NCI-H1417 (cell line): ENCODE measurements around the gene GSC2.
A peak's percentile ranks its signal among the peaks of the same experiment; 100 is the strongest.

ENCODE experiments used
- DNase-seq, 3 experiments: peaks; one replicate each; lab custom pipeline; 2025; lab: John Stamatoyannopoulos, UW

Gene GSC2

GRCh38 chr22:19133561-19133960 is 16.5 kb downstream of the GSC2 start:
- DNase-seq, result no peak

- no peak for DNase-seq
Measured at GRCh38 chr22:19132693-19133400, 17.2 kb downstream of the GSC2 start.

- no peak for DNase-seq
Measured at GRCh38 chr22:19132153-19132552, 17.9 kb downstream of the GSC2 start.

GRCh38 chr22:19131685-19132015 is 18.4 kb downstream of the GSC2 start:
- DNase-seq, result no peak

GRCh38 chr22:19130959-19131684 is 19.0 kb downstream of the GSC2 start, which contains the start of gene TSSK2:
Gene TSSK2, plus strand, starts transcription at chr22:19131308. Its CDS starts 92 bp downstream, at chr22:19131400.
- no peak for DNase-seq

- no peak for DNase-seq
Measured at GRCh38 chr22:19129871-19130270, 20.2 kb downstream of the GSC2 start.

- DNase-seq, result no peak
Measured at GRCh38 chr22:19128946-19129727, 21.0 kb downstream of the GSC2 start.

GRCh38 chr22:19128009-19128401 is 22.1 kb downstream of the GSC2 start:
- no peak for DNase-seq

- DNase-seq, result peak in 1 of 3 experiments; percentile 1
Measured at GRCh38 chr22:19127329-19128008, 22.6 kb downstream of the GSC2 start.

GRCh38 chr22:19126309-19127273 is 23.5 kb downstream of the GSC2 start:
- DNase-seq, result no peak

- no peak for DNase-seq
Measured at GRCh38 chr22:19125474-19126308, 24.4 kb downstream of the GSC2 start.

- no peak for DNase-seq
Measured at GRCh38 chr22:19125011-19125410, 25.1 kb downstream of the GSC2 start.

GRCh38 chr22:19124377-19124776 is 25.7 kb downstream of the GSC2 start:
- no peak for DNase-seq

- DNase-seq, result no peak
Measured at GRCh38 chr22:19123936-19124335, 26.2 kb downstream of the GSC2 start.

- DNase-seq, result peak in 1 of 3 experiments; percentile 57
Measured at GRCh38 chr22:19122752-19123492, 27.2 kb downstream of the GSC2 start.

- peak; percentile 90 to 94 (median 91) for DNase-seq
Measured at GRCh38 chr22:19122143-19122751, 27.8 kb downstream of the GSC2 start, which contains the start of gene DGCR2. Gene DGCR2, minus strand, starts transcription at chr22:19122412. Its CDS starts 206 bp downstream, at chr22:19122206.

- DNase-seq, result peak in 2 of 3 experiments; percentile 67 to 69
Measured at GRCh38 chr22:19121631-19122142, 28.4 kb downstream of the GSC2 start.

- no peak for DNase-seq
Measured at GRCh38 chr22:19120829-19121630, 29.1 kb downstream of the GSC2 start.
